ENCODE results near the gene MRGPRX4.
"Not testable (repeated sequence)": the region's sequence is repeated elsewhere in the genome, so short reads cannot be mapped to it uniquely, and the experiment has no call there.

DNA sequence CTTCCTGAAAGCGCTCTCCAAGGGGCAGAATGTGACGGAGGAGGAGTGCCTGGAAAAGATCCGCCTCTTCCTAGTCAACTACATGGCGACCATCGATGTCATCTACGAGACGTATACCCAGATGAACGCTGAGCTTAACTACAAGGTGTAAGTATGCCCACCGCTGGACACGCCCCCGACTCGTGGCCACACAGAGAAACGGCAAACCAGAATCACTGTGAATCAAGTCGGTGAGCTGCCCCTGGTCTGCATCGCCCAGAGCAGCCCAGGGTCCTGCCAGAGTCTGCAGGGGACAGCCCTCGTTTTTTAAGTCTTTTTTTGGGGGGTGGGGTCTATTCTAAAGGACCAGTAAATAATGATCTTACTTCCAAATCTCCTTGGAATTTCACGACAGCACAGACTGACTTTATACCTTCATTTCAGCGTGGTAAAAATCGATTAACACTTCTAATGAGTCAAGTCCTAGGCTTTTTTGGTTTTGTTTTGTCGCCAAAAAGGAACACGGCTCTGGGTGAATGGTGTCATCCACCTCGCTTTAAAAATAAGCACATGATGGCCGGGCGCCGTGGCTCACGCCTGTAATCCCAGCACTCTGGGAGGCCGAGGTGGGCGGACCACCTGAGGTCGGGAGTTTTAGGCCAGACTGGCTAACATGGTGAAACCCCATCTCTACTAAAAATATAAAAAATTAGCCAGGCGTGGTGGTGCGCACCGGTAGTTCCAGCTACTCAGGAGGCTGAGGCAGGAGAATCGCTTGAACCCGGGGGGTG is 17.0 kb downstream of the MRGPRX4 start:
- TF ChIP-seq POLR2A (IDR thresholded peaks at IDR 0.05; ENCODE audit: low read length); GATA1 (IDR thresholded peaks at IDR 0.05; ENCODE audit: low read depth, low read length): not testable (repeated sequence)
